HG03025 (cell line): Measurements from ENCODE around the gene ARHGEF16.

Source experiments
- ATAC-seq: cut with Tn5 transposase; IDR thresholded peaks from one replicate; pipeline ENCODE4 v1.9.1; 2021; ENCODE audit warnings: mild to moderate bottlenecking, moderate library complexity; ENCODE audit not compliant: unreplicated experiment, low FRiP score

ARHGEF16 gene

GRCh38 chr1:3529099-3529729, 74.7 kb downstream of the ARHGEF16 start:
- no peak for ATAC-seq

GRCh38 chr1:3530086-3530925, 75.8 kb downstream of the ARHGEF16 start:
- no peak for ATAC-seq
